H1 (cell line): ENCODE results near the gene STKLD1. TPM values are rescaled to one million over a fixed set of nuclear protein-coding genes. Genes with fewer than 3 reads are reported as not detected.

Source experiments
- CBX5 ChIP-seq: fragments of 300-800, 300-1000 bp; sonication (generic); IDR thresholded peaks from 2 replicates; pipeline ENCODE4 v1.7.1; 2016; ENCODE audit warnings: antibody characterized with exemption, low read length, low read depth
- EGR1 ChIP-seq: IDR thresholded peaks from 2 replicates; pipeline ENCODE4 v1.6.1; 2011; ENCODE audit warnings: low read depth, low read length, borderline replicate concordance
- FOSL1 ChIP-seq: IDR thresholded peaks from 2 replicates; pipeline ENCODE4 v1.6.1; 2011; ENCODE audit warnings: mild to moderate bottlenecking, low read depth, low read length, moderate library complexity; ENCODE audit not compliant: insufficient read depth
- KDM5A ChIP-seq: fragments of 200-600 bp; IDR thresholded peaks from 2 replicates; pipeline ENCODE4 v1.7.1; 2012; ENCODE audit warnings: mild to moderate bottlenecking, low read length, inconsistent platforms, mixed read lengths
- NRF1 ChIP-seq: IDR thresholded peaks from 2 replicates; pipeline ENCODE4 v1.6.1; 2011; ENCODE audit warnings: mild to moderate bottlenecking, low read depth, low read length, improper control_type of control experiment
- SP4 ChIP-seq: IDR thresholded peaks from 2 replicates; pipeline ENCODE4 v1.6.1; 2012; ENCODE audit warnings: low read length, inconsistent platforms
- polyA plus RNA-seq, 7 experiments: library from polyadenylated mRNA; depleted of rRNA in 3 of 7; stranded (reverse) in 5 of 7; unstranded in 2 of 7; fragments of >200 nt in 5 of 7; fragments of 200-250 nt in 2 of 7; gene quantifications; 1 replicate in 5 of 7; 2 replicates in 1 of 7; 4 replicates in 1 of 7; pipeline versions ENCODE4 v1.2.1 to v1.2.3, GENCODE V29; 2011 to 2013; ENCODE audit warnings: missing spikeins in 2 of 7, mixed read lengths in 2 of 7
- total RNA-seq: library from RNA; stranded (reverse); fragmentation: NEBNext Ultra II Directional; extraction: Animal tissue kit (Norgen Biotek cat#: 25700); gene quantifications from 2 replicates; pipeline ENCODE4 v1.2.1, GENCODE V29; 2021

STKLD1 gene
- total and polyA plus RNA-seq, 2 of the 8 experiments (the other 6 are each of a cell fraction or from before 2014, with no cell fraction given): 0.26 TPM; not detected in 1

DNA sequence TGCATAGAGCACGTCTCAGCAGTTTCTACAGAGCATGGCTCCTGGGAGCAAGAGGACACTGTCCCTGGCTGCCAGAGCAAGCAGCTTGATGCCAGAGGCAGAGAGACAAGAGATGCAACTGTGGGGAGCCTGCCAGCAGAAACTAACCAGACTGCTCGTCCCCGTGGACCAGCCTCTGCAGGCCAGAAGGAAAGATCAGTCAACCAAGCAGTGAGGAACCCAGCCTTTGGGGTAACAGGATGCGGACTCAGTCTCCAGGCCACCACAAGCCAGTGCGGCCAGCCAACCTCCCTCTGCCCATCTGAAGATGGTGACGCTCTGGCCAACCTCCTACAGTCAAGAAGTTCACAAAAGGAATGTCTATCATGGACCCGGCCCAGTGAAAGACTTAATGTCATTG, 4.0 kb upstream of the STKLD1 start (continued):
- no peak for TF ChIP-seq FOSL1
- no peak for TF ChIP-seq CBX5
- TF ChIP-seq NRF1: no peak
- TF ChIP-seq KDM5A: no peak
- no peak for TF ChIP-seq EGR1
- TF ChIP-seq SP4: no peak
